ENCODE results near the gene PCMTD2.

DNA sequence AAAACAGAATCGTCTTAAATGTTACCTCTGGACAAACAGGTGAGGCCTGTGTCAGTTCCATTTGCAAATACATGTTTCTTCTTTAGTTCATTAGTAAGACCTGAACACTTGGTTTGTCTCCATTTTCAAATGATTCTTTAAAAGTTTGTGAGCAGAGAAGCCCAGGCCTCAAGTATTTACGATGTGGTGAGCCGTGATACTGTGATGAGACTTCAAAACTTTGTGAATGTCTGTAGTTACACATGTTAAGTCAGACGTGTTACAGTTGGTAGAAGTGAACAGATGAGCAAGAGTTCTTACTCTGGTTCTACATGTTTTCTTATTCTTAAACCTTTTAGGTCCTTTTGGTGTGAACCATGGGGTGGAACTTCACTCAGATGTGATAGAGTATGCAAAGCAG lies 8.5 kb downstream of the PCMTD2 start:
- TF ChIP-seq, protein P1, sequence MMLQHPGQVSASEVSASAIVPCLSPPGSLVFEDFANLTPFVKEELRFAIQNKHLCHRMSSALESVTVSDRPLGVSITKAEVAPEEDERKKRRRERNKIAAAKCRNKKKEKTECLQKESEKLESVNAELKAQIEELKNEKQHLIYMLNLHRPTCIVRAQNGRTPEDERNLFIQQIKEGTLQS (CRISPR knock-in tag; IDR thresholded peaks at IDR 0.05), result no peak
- no peak for TF ChIP-seq ZNF335 (CRISPR knock-in tag; IDR thresholded peaks at IDR 0.05)
- no peak for TF ChIP-seq KDM1A (CRISPR knock-in tag; IDR thresholded peaks at IDR 0.05)
- TF ChIP-seq, protein P2, sequence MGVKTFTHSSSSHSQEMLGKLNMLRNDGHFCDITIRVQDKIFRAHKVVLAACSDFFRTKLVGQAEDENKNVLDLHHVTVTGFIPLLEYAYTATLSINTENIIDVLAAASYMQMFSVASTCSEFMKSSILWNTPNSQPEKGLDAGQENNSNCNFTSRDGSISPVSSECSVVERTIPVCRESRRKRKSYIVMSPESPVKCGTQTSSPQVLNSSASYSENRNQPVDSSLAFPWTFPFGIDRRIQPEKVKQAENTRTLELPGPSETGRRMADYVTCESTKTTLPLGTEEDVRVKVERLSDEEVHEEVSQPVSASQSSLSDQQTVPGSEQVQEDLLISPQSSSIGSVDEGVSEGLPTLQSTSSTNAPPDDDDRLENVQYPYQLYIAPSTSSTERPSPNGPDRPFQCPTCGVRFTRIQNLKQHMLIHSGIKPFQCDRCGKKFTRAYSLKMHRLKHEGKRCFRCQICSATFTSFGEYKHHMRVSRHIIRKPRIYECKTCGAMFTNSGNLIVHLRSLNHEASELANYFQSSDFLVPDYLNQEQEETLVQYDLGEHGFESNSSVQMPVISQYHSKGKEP (CRISPR knock-in tag; IDR thresholded peaks at IDR 0.05), result no peak
- TF ChIP-seq, protein P3, sequence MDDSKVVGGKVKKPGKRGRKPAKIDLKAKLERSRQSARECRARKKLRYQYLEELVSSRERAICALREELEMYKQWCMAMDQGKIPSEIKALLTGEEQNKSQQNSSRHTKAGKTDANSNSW (CRISPR knock-in tag; IDR thresholded peaks at IDR 0.05; ENCODE audit: borderline replicate concordance), result no peak
- no peak for TF ChIP-seq MEIS1 (CRISPR knock-in tag; IDR thresholded peaks at IDR 0.05; ENCODE audit: borderline replicate concordance)
- TF ChIP-seq, protein P4, sequence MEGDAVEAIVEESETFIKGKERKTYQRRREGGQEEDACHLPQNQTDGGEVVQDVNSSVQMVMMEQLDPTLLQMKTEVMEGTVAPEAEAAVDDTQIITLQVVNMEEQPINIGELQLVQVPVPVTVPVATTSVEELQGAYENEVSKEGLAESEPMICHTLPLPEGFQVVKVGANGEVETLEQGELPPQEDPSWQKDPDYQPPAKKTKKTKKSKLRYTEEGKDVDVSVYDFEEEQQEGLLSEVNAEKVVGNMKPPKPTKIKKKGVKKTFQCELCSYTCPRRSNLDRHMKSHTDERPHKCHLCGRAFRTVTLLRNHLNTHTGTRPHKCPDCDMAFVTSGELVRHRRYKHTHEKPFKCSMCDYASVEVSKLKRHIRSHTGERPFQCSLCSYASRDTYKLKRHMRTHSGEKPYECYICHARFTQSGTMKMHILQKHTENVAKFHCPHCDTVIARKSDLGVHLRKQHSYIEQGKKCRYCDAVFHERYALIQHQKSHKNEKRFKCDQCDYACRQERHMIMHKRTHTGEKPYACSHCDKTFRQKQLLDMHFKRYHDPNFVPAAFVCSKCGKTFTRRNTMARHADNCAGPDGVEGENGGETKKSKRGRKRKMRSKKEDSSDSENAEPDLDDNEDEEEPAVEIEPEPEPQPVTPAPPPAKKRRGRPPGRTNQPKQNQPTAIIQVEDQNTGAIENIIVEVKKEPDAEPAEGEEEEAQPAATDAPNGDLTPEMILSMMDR (CRISPR knock-in tag; IDR thresholded peaks at IDR 0.05), result no peak
- TF ChIP-seq ZNF570 (CRISPR knock-in tag; IDR thresholded peaks at IDR 0.05; ENCODE audit: borderline replicate concordance), result no peak
- TF ChIP-seq TBL1XR1 (IDR thresholded peaks at IDR 0.05; ENCODE audit: borderline replicate concordance, low read length, partially characterized antibody), result no peak
- TF ChIP-seq ZNF160 (CRISPR knock-in tag; IDR thresholded peaks at IDR 0.05), result no peak
- TF ChIP-seq, protein P5, sequence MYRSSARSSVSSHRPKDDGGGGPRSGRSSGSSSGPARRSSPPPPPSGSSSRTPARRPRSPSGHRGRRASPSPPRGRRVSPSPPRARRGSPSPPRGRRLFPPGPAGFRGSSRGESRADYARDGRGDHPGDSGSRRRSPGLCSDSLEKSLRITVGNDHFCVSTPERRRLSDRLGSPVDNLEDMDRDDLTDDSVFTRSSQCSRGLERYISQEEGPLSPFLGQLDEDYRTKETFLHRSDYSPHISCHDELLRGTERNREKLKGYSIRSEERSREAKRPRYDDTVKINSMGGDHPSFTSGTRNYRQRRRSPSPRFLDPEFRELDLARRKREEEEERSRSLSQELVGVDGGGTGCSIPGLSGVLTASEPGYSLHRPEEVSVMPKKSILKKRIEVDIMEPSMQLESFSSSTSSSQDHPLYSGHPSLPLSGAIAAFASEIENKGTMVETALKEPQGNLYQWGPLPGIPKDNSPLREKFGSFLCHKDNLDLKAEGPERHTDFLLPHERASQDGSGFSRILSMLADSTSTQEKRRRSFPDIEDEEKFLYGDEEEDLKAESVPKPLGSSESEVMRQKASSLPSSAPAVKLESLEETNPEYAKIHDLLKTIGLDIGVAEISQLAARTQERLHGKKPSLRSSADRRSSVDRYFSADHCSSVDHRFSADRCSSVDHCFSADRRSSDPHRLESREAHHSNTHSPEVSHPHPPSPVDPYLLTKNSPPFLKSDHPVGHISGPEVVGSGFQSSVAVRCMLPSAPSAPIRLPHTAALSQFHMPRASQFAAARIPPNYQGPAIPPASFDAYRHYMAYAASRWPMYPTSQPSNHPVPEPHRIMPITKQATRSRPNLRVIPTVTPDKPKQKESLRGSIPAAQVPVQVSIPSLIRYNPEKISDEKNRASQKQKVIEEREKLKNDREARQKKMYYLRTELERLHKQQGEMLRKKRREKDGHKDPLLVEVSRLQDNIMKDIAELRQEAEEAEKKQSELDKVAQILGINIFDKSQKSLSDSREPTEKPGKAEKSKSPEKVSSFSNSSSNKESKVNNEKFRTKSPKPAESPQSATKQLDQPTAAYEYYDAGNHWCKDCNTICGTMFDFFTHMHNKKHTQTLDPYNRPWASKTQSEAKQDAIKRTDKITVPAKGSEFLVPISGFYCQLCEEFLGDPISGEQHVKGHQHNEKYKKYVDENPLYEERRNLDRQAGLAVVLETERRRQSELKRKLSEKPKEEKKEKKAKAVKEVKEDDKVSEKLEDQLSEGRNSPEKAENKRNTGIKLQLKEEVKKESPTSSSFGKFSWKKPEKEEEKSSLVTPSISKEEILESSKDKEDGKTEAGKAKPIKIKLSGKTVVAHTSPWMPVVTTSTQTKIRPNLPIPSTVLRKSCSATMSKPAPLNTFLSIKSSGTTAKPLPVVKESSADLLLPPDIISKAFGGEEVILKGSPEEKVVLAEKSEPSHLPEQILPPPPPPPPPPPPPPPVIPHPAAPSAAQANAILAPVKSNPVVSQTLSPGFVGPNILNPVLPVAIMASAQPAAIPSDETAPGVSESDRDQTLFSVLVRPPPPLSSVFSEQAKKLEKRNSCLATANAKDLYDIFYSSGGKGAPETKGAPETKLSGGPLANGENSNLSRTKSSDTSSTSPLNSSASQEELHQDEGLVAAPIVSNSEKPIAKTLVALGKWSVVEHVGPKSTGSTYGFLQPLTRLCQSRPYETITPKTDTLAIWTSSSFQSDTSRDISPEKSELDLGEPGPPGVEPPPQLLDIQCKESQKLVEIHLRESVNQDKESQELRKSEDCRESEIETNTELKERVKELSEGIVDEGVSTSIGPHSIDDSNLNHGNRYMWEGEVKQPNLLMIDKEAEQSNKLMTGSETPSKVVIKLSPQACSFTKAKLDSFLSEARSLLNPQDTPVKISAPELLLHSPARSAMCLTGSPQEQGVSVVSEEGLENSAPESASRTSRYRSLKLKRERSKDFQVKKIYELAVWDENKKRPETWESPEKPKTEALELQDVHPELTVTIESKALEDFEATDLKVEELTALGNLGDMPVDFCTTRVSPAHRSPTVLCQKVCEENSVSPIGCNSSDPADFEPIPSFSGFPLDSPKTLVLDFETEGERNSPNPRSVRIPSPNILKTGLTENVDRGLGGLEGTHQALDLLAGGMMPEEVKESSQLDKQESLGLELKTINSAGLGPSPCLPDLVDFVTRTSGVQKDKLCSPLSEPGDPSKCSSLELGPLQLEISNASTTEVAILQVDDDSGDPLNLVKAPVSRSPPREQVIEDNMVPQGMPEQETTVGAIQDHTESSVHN (CRISPR knock-in tag; IDR thresholded peaks at IDR 0.05), result no peak
